Activated gamma-delta T cell (primary cell): ENCODE results near the gene CROCC2.
"Not testable (repeated sequence)": the region's sequence is repeated elsewhere in the genome, so short reads cannot be mapped to it uniquely, and the experiment has no call there.

Source experiments
- DNase-seq: peaks from one replicate; lab custom pipeline; 2025; lab: John Stamatoyannopoulos, UW

CROCC2 gene

DNA sequence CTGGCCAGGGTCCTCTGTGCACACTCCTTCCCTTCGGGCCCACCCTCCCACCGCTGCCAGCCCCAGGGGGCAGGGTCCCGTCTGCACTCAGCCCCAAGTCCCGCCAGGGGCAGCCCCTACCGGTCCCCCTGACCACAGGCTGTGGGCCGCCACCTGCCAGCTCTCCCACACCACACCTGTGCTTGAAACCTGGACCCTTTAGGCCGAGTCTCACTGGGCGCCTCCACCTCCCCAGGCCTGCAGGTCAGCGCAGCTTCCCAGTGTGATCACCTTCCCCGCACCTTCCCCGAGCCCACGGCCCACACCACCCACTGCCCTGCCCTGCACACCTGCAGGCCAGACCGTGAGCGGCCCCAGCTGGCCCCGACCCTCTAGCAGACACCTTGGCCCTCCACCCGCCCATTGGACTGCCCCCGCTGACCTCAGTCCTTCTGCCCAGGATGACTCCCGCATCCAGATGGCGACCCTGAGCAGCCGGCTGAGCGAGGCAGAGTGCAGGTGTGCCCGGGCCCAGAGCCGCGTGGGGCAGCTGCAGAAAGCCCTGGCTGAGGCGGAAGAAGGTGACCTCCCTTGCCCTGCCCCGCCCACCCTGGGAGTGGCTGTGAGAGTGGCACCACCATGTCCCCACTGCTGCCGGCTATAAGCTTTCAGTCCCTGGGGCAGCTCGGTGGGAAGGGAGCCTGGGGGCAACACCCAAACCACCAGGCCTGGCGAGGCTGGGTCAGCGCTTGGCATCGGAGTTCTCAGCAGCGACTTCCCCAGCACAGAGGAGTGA lies 61.0 kb downstream of the CROCC2 start:
- DNase-seq = no peak

DNA sequence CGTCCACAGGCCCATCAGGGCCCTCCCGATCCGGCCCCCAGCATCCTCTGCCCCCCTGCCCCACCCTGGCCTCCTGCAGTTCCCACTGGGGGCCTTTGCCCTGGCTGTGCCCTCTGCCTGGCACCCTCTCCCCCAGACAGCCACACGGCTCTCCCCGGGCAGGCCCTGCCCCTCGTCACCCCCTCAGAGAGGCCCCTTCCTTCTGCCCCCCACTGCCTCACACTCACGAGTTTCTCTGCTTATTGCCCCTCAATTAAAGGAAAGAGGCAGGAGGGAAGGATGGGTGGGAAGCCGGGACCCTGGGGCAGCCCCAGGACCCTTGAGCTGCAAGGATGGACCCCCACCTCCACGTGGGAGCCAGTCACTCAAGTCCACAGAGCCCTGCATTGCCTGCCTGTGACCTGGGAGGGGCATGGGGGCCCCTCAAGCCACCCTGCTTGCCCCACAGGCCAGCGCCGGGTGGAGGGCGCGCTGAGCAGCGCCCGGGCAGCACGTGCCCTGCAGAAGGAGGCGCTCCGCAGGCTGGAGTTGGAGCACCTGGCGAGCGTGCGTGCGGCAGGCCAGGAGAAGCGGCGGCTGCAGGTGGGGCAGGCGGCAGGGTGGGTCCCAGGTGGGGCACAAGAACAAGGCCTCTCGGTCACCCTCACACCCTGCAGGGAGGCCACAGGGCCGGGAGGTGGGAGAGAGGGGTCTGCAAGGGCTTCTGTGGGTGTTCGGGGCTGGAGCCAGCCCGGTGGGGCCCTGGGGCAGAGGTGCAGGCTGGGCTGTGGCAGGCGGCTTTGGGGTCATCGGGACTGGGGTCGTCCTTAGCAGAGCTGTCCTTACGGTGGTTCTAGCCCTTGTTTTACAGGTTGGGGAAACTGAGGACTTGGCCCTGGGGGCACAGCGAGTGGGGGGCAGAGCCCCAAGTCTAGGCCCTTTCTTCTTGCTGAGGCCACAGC lies 61.8 kb downstream of the CROCC2 start:
- no peak for DNase-seq

DNA sequence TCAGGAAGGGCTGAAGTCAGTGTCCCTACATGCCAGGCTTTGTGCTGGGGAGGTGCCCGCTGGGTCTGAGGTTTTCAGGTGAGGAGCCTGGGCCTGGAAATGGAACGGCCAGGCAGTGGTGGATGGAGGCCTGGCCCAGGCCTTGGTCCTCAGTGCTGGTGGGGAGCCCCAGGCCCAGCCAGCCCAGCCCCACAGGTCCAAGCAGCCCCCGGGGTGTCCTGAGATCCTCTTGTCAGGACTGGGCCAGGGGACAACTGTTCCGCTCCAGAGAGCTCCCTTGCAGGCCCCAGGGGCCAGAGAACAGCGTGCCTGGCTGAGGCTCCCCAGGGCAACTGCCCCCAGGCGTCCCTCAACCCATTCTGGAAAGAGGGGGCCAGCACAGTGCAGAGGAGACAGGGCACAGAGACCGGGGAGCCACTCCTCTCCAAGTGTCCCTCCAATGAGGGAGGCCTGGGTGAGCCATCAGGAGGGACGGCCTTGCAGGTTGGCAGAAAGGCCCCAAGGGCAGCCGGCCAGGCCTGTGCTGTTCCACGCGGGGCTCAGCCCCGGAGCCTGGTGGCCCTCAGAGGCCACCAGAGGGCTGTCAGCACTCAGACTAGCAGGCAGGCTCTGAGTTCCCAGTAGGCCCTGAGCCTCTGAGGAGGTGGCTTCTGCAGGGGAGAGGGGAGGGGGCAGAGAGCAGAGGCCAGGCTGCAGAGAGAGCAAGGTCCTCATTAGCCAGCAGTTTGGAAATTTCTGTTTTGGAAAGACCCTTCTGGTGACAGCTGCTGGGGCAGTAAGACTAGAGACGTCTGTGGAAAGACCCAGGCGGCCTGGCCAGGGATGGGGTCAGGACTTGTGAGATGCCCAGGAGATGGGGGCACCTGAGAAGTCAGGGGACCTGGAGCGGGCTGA lies 62.8 kb downstream of the CROCC2 start:
- no peak for DNase-seq

DNA sequence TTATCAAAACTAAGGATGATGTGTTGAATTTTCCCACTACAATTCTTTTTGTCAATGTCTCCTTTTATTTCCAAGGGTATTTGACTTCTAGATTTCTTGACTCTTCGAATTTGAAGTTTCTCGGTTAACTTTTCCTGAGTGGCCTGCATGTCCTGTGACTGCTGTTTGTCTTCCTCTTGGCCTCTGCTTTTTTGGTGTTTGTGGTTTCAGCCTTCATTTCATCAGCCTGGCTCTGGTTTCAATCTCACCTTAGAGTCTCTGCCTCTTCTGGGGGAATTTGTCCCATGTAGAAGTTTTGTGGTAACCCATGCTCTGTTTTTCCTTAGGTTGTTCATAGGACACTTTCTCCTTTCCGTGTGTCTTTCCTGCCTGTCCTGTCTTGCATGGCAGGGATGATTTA lies 64.0 kb downstream of the CROCC2 start:
- DNase-seq = no peak

DNA sequence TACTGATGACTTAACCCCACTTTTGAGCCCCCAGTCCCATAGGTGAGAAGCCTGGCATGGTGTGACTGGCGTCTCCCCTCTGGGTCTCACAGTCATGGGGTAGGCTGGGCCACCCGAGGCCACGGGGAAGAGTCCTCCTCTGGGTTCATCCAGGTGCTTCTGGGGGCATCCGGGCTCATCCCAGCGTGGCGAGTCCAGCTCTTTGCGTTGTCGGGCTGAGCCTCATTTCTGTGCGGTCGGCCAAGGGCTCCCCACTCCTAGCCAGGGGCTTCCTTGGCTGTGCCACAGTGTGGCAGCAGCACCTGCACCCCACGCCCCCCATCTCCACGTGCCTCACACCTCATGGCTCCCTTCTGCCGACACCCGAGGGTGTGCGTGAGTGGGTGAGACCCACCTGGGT lies 64.7 kb downstream of the CROCC2 start:
- DNase-seq = no peak

DNA sequence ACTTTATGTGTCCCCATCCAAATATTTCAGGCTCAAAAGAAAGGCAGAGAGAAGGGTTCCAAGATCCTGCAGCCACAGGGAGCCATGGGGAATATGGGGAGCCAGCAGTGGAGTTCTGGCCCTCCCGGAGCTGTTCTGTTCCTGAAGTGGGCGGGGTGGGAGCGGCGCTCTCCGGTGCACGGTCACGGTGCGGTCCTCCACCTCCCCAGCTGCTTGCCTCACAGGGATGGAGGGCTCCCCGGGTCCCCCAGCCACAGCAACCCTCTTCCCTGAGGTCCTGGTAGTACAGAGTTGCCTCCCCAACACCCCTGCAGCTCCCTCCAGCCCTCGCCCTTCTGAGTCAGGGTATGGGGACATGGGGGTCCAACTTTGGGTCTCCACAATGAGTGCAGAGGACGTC lies 66.1 kb downstream of the CROCC2 start:
- no peak for DNase-seq

DNA sequence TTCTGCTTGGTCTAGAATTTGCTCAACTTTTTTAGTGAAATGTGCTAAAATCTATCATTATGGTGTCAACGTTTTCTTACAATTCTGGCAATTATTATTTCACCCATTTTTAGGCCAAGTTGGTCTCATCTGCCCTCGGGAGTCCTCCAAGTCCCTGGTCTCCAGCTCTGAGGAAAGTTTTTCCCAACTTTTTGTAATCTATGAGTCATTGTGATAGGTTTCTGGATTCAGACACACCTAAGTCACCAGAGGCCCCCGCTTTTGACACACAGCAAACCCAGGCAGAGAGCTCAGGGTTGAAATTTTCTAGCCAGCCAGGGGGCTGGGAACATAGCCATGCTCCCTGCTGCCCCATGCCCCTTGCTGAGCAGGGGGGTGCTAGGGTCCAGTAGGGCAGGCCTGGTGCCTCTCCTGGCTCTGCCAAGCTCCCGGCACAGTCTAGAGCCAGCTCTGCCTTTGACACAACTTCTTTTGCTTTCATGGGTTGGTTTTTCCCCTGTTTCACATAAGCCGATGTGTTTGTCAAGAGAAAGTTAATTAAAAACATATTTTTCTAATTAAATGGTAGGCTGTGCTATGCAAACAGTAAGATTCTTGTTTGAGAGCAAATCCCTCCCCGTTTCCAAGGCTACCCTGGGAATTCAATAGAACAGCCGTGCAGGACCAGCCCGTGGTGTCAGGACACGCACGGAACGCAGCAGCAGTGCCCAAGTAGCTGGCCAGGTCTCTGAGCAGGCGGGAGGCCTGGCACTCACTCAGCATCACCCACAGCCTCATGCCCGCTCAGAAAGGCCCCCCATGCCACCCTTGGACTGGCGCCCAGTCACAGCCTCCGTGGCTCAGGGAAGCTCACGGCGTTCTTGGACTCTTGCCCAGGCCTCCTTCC lies 66.7 kb downstream of the CROCC2 start:
- no peak for DNase-seq

DNA sequence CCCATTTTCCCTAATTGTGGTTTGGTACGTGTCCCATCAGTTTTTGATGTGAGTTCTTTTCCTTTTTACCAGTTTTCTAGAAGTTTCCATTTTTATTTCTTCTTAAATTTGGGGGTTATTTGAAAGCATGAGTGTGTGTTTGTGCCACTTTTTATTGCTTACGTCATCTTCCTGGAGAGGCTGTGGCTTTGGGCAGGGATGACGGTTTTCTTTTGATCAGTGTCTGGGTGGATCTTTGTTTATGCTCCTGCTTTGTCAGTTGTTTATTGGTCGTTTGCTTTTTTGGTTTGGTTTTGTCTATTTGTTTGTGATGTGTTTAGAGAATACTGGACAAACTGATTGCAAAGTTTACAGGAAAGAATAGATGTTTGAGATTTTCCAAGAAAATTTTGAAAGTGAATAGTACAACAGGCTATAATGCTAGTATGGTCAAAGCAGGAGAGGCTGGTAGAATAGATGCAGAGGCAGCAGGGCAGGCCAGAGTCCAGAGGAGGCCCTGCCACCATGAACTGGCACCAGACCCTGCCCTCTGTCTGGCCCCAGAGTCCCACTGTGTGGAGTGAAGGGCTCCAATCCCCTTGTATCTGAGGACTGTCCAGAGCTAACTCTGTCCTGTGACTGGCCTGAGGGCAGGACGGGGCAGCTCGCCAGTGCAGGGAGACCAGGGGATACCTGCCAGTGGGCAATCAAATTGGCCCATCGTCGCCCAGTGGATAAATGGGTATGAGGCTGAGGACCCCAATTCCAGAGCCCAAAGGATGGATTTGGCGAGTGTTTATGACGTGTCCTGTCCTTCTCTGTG lies 68.8 kb downstream of the CROCC2 start:
- no peak for DNase-seq

DNA sequence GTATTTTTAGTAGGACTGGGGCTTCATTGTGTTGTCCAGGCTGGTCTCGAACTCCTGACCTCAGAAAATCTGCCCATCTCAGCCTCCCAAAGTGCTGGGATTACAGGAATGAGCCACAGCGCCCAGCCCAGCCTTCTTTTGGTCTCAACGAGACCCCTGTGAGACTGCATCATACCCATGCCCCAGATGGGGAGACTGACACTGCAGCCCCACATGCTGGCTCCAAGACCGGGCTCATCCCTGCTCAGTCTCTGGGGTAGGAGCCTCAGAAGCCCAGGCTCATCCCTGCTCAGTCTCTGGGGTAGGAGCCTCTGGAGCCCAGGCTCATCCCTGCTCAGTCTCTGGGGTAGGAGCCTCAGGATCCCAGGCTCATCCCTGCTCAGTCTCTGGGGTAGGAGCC lies 69.8 kb downstream of the CROCC2 start:
- DNase-seq = not testable (repeated sequence)

DNA sequence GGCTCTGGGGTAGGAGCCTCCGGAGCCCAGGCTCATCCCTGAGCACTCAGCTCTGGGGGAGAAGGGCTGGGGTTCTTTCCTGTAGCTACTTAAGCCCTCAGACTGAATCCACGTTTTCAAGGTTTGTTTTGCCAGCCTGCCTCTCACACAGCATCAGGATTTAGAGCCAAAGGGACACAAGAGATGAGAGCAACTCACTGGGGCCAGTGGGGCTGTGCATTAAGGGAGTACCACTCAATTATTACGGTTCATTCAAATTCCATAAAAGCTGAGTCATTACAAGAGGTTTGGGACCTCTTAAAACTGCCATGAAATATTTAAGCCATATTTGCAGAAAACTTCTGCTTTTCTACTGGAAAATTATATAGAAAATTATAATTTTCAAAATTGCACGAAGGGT lies 75.1 kb downstream of the CROCC2 start:
- no peak for DNase-seq

DNA sequence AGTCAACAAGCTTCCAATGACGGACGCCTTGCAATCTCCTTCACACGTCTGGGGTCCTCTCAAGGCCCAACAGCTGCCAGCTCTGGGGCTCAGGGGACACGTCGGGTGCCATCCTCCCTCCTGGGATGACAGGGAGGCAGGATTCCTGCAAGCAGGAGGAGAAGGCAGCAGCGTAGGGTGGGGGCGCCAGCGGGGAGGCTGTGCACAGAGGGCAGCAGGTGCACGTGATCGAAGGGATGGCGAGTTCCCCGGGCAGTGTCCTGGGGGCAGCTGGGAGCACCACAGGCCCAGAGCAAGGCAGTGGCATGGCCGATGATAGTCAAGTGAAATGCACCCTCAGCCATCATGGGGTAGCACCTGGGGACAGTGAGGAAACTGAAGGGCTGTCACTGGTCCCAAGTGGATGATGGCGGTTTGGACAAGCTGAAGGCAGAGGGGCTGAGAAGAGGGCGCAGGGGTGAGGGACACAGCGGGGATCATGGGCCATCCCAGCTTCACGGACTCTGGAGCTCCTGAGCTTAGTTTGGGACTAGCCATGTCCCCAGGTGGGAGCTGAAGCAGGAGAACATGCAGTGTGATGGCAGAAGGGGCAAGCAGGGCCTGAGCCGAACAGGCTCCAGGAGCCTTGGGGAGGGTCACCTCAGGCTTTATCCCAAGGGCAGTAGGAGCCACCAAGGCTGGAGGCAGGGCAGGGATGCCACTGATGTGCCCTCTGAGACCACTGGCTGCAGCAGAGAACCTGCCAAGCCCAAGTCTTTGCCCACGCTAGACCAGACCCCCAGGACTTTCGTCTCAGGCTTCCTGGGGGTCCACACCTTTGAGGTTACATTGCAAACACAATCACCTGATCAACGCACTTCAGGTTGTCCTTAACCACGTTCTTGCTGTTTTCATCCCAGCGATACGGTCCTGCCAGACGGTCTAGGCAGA lies 76.0 kb downstream of the CROCC2 start:
- no peak for DNase-seq

DNA sequence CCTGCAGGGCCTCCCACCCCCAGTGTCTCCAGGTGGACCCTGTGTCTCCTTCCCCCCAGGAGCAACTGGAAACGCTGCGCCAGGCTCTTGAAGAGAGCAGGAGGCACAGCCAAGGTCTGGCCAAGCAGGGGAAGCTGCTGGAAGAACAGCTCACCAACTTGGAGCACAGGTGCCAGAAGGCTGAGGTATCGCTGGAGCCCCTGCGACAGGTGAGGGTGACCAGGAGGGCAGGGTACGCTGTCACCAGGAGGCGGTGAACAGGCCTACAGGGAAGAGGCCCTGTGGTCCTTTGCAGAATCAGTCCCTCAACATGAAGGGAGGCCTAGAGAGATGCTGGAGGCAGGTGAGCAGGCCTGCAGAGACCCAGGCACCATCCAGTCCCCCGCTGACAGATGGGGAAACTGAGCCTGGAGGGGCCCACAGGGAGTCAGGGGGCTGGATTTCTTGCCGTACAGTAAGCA lies 76.7 kb downstream of the CROCC2 start:
- no peak for DNase-seq

DNA sequence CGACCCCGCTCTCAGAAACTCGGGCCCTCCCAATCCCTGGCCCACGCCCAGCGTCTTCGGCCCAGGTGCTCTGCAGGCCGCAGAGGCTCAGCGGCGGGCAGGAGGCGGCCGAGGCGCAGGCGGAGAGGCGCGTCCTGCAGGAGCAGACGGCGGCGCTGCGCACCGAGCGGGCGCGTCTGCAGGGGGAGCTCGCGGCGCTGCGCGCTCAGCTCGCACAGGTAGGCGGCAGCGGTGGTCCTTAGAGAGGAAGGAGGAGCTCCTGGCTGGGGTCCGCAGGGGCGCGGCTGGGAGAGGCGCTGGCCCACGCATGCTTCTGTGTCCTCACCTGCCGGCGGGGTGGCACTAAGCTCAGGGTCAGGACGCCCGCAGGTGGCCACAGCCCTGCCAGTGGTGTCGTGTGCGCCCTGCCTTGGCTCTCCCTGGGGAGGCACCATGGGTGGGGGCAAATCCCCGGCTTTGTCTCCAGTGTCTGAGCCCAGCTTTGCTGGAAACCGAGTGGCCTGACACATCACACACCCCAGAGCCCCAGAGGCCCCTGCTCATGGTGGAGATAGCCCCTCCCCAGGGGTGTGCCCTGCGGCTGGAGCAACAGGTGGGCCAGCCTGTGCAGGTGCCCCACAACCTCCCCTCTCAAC lies 77.3 kb downstream of the CROCC2 start:
- no peak for DNase-seq

DNA sequence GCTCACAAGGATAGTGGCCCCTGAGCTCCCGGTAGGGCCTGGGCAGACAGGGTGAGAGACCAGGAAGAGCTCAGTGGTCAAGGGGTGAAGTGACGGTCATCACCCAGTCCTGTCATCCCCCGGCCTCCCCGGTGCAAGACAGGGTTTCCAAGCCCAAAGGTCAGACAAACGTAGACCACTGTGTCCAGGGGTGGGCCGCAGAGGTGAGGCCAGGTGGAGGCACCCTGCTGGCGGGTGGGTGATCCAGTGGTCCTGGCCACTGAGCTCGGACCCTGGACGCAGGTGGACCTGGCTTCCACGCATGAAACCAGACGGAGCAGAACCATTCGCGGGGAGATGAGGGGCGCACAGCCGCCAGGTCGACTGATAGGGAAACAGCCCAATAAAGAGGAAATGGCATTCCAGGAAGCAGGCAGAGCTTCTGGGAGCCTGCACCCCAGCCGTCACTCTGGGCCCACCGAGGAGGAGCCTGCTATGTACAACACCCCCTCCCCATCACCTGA lies 77.9 kb downstream of the CROCC2 start:
- DNase-seq = no peak

DNA sequence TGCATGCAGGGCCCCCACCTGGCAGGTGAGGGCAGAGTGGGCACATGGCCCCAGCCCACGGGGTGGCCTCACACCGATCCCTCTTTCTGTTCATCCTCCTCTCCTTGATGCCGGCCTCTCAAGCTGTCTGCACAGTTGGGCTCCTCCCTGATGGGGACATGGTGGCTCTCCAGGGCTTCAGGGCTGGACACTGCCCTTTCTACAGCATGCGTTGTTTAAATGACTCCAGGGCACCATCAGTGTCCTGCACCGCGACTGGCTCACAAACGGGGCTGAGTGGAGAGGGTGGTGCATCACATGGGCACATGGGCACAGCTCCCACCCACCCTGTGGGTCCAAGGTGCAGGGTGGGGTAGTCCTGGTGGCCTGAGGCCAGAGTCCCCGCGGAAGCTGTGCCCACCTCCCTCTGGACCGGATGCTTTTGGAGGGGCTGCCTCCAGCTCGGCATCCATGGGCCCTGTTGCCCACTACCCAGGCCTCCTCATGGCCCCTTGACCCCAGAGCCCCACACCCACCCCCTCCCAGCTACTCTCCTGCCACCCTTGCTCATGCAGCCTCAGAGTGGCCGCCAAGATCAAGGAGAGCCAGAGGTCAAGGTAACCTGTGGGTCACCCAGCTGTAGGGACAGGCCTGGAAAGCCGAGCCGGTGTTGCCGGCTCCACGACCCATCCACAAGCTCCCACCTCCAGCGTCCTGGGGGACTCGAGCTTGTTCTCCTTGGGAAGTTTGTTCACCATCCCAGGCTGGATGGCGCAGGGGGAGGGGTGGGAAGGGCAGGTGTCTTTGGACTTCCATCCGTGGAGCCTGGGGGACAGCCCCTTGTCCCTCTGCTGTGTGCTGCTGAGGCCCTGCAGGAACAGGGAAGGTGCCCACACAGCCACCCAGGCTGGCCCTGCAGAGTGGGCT lies 80.0 kb downstream of the CROCC2 start:
- DNase-seq = no peak

DNA sequence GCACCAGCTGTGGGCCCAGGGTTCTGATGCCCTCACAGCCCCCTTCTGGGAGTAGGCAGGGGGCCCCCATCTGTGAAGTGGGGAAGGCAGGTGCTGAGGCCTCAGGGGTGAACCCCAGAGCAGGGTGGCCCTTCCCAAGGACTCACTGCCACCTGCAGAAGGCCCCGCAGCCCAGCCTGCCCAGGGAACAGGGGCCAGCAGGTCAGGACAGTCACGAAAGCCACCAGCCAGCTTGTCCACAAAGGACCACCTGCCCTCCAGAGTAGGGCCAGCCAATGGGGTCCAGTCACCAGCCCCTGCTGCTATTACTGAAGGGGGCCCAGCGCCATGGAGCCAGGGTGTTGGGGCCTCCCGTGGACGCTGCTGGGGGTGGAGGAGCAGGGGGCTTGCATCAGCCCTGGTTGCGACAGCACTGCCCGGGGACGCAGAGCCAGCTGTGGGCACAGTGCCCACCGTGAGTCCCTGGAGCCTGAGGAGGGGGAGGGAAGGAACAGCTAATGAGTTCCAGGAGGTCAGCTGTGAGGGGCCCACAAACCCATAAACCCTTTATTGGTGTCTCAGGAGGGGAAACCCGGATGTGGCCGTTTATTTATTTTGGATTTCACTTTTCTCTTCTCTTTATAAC lies 80.8 kb downstream of the CROCC2 start:
- no peak for DNase-seq

DNA sequence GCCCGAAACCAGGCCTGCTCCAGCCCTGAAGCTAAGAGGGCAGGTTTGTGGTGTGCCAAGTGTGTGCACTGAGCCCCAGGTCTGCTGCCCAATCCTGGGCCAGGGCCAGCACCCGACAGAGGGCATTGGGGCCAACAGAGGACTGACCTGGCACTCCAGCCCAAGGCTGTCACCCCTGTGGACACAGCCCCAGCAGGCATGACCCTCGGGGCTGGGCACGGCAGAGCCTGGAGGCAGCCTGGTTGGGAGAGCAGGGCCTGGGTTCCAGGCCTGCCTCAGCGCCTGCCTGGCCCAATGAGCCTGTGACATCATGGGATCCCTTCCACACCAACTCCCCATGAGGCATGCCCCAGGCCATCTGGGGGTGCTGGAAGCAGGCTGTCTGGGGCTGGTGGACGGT lies 81.5 kb downstream of the CROCC2 start:
- DNase-seq = no peak
